Caki2 (cell line): ENCODE measurements around the gene ADCY5. TPM values are rescaled to one million over a fixed set of nuclear protein-coding genes. Genes with fewer than 3 reads are reported as not detected.

ENCODE experiments used
- DNase-seq: peaks from one replicate; pipeline ENCODE4 v3.0.0-alpha.2; 2015; ENCODE audit warnings: low read depth
- in situ Hi-C: cut with HindIII; loops from 2 replicates; pipeline ENCODE4 v1.10.0; 2016; ENCODE audit warnings: low sequenced_read_pairs, low pct_unique_long_range_greater_than_20kb, mixed read lengths
- total RNA-seq: library from RNA; depleted of rRNA; stranded (reverse); fragments of >200 nt; shearing (Covaris generic); gene quantifications from 2 replicates; pipeline ENCODE4 v1.2.3, GENCODE V29; 2014; ENCODE audit warnings: low replicate concordance

ADCY5 gene
- total RNA-seq, 1 experiment from 2014 or later = 5.9 TPM

DNA sequence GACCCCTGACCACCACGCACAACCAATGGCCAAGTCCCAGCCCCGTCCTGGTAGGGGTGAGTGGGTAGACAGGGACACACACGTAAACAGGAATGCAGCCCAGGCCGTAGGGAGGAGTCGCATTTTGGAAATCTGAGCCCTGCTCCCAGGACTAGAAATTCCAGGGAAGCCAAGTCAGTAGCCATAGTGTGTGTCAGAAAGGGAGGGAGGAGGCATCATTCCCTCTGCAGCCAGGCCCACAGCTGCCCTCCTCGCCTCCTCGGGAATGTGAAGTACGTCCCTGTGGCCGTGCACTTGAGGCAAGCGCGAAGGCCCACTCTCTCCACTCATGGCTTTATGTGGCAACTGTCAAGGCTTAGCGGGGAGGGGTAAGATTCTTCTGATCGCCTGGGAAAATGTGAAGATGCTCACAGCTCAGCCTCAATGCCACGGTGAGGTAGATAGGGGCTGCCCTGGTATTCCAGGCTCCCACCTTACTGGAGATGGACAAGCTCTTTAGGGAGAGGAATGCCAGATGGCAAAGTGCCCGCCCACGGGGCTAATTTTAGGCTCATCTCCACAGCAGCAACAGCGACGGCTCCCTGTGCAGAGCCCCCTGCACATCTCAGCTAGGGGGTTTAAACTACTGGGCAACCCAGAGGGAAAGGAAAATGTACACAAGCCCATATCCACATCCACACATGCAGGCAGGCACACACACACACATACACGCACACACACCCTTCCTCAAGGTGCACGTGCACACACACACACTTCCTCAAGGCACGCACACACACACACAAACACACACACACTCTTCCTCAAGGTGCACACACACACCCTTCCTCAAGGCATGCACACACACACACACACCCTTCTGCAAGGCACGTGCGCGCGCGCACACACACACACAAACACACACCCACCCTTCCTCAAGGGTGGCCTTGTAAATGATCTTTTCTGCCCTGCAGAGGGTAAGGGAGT lies 65.5 kb downstream of the ADCY5 start:
- in situ Hi-C loops = no loop called here
- no peak for DNase-seq

DNA sequence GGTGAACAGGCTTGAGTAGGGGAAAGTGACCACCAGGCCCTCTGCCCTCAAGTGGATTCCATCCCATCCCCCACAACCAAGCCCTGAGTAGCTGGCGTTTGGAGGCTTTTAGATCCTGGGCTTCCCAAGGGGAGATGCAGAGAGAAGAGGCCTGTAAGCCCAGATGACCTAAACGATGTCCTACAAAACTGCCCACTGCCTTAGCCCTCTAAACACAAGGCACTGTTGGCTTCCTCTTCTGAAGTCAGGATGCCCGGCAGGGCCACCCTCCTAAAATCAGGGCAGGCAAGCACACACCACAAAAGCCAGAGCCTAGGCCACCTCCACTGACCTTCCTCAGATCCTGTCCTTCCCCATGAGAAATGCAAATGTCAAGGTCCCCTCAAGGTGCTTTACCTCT lies 68.6 kb downstream of the ADCY5 start:
- DNase-seq = no peak
- in situ Hi-C loops = no loop called here

DNA sequence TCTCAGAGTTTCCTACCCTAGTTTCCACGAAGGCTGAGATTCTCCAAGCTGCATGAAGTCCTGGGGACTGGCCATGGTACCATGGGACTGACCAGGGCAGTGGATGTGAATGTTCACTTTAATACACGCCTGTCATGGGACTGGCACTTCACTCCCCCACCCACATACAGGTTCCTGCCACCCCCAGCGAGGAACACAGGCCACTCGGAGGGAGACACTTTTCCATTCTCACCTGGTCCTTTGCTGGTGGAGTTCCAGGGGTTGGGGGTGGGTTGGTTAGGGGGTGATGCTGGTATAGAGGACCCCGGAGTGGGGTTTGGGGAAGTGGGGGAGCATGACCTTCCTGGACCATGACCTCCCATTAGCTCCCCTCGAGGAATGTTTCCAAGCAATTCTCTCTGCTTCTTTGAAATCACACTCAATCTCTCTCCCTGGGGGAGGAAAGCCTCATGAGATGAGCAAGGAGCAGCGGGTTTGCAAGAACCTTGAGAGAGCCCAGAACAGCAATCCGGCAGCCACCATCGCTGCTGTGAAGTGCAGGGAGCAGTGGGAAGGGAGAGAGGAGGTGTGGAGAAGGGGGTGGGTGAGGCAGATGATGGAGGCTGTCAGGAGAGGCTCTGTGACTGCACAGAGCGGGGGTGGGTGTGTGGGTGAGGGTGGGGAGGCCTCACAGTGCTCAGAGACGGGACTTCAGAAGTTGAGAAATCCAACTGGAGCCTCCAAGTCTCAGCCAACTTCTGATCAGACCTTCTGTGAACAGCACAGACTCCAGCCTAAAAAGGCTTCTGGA lies 69.7 kb downstream of the ADCY5 start:
- in situ Hi-C loops = no loop called here
- no peak for DNase-seq

DNA sequence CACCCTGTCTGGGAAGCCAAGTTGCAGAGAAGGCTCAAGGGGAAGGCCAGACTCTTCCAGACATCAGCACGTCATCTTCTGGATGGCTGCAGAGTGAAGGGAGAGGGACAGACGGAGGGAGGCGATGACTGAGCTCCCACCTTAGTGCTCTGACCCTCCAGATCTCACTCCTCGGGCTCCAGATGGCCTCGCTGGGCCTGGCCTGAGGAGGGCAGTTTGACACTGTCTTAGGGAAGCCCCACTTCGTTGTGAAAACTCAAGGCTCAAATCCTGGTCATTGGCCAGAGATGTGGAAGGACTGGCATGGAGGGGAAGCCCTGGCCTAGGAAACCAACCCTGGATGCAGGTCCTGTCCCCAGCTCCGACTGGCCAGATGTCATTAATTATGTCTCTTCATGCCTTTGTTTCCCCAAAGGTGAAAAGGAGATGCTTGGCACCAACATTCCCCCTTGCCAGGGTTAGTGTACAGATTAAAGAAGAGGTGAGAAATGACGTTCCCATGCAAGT lies 70.4 kb downstream of the ADCY5 start:
- in situ Hi-C loops = no loop called here
- no peak for DNase-seq

DNA sequence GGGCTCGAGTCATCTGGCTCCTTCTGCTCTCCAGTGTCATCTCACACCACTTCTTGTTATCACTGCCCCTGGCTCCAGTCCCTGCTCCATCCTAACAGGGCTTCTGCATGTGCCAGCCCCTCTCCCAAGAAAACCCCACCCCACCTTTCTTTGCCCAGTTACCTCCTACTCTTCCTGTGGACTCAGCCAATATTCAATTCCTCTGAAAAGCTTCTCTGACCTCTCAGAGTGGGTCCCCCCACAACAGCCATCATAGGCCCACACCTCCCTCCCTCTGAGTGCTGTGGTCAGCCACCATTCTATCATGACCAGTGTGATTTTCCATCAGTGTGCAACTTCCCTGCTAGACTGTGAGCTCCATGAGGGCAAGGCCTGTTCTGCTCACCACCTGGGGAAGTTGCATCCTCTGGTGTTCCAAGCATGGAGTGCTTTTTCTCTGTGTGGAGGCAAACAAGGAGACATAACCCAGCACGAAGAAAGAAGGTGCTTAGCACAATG lies 71.6 kb downstream of the ADCY5 start:
- in situ Hi-C loops = no loop called here
- DNase-seq = no peak

DNA sequence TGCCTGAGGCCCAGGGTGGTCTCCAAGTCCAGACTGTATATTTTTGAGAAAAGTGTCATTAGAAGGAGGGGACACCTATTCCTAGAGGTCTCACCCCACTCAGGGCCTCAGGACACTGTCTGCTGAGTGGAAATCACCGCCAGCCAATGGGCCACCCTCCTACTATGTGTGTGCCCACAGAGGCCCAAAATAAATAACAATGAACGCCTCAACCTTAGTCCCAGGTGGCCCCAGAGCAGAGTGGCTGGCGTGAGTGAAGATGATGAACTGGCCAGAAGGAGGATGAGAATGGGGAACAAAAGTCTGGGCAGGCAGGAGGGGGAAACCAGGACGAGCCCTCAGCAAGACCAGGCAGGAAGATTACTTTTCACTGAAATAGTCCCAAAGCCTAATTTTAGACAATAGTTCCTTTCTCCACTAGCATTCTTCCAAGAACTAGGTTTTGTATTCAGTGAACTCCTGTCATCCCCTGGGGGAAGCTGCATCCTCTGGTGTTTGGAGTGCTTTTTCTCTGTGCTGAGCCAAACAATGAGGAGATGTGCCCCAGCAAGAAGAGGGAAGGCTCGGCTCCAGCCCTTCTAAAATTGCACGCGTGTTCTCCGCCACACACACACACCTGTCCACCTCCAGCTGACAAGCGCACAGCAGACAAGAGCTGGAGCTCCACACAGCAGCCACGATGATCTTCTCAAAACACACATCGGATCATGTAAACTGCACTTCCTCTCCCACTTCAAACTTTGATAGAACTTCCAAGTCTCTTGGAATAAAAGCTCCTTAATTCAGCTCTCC lies 72.2 kb downstream of the ADCY5 start:
- in situ Hi-C loops = no loop called here
- no peak for DNase-seq

DNA sequence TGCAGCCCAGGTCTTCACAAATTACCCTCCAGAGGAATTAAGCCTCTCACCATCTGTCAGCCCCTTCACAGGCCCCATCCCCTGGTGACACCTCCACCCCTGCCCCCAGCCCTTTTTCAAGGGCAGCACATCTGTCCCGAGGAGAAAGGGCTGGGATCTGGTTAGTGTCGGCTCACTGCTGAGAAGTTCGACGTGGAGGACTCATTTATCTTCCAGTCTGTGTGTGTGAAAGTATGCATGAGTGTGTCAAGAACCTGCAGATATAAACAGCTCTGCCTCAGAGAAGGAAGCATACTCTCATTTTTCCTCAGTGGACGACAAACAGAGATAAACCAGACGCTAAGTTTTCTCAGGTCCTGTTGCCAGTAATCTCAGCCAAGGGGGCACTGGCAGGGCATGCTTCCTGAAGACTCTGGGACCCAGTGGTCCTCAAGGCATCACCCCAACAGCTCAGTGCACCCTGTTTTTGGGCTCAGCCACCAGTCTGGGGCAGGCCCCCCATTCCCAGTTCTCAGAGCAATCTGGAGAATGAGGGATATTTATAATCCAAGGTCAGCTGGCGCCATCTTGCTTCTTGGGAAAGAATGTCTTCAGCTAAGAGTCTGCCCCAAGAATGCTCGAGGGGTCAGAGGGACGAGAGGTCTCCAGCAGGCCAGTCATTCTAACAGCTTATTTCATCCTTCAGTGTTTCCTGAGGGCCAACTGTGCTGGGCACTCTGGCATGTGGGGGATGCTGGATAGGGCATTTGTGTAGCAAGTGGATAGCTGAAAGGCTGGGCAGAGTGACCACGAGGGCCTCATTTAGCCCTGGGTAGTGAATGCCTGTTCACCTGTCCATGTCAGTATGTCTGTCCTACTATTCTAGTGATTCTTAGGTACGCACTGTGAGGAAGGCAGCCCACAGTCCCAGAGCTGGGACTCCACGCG lies 73.6 kb downstream of the ADCY5 start:
- no peak for DNase-seq

DNA sequence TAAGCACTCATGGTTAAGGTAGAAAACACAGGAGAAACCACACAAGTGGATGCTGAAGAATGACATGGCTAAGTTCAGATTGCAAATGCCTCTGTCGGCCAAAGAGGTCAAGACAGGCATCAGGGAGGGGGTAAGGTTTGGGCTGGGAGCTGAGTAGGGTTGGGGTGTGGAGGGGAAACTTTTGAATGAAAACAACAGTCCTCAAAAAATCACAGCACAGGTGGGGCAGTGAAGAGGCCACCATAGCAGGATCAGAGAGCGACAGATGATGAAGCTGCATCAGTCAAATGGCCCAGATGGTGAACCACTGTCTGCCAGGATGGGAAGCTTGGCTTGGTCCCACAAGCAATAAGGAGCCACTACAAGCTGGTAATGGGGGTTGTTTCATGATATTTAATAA lies 74.9 kb downstream of the ADCY5 start:
- in situ Hi-C loops = no loop called here
- DNase-seq = no peak

More for the DNA sequence above, 73.6 kb downstream of the ADCY5 start:
- in situ Hi-C loops = no loop called here

DNA sequence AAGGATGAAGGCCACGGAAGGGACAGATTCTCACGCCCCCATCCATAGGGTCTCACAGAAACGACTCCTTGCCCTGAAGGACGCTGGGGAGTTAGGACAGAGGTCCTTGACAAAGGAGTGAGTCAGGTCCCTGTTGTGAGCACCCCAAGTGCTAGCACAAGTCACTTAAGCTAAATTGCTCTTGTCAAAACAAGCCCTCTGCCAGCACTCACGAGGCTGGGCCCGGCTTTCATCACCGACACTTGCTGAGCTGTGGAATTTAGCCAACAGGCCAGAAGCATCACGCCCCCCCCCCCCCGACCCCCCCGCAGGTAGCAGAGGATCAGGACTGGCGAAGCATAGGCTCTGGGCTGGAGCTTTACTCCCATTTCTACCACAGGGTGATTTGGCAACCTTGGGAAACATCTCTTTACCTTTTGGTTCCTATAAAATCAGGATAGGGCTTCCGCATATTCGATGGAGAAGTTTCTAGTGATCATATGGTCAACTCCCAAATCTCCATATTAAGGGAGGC lies 75.4 kb downstream of the ADCY5 start:
- in situ Hi-C loops = no loop called here
- no peak for DNase-seq

DNA sequence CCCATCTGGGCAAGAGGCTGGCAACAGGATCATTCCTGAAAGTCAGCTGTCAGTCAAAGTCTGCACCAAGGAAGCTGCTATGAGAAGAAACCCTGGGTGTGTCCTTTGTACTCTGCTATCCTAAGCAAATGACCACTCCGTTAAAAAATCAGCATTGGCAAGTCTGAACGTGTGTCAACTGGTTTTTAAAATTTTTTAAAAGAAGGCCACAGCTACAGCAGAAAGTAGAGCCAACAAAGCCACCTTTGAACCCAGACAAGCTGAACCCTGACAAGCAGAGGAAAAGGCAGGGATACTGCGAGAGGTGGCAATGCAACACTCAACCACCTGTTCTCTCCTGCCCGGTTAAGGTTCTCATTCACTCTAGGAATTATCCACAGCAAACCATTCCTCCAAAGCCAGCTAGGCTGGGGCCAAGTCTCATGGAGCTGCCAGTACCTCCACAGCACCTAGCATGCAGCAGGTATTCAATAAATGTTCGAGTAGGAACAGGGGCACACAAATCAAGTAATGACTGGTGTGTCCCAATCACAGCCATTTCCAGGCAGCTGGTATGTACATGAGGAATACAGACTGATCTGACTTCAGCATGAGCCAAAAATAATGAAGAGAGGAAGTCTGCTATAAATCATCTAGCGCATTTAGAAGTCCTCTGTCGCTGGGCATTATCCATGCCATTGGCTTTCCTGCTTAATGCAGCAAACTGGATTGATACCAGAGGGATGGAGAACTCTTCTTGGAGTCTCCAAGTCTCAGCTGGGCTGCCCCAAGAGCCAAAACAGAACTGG lies 76.0 kb downstream of the ADCY5 start:
- in situ Hi-C loops = no loop called here

DNA sequence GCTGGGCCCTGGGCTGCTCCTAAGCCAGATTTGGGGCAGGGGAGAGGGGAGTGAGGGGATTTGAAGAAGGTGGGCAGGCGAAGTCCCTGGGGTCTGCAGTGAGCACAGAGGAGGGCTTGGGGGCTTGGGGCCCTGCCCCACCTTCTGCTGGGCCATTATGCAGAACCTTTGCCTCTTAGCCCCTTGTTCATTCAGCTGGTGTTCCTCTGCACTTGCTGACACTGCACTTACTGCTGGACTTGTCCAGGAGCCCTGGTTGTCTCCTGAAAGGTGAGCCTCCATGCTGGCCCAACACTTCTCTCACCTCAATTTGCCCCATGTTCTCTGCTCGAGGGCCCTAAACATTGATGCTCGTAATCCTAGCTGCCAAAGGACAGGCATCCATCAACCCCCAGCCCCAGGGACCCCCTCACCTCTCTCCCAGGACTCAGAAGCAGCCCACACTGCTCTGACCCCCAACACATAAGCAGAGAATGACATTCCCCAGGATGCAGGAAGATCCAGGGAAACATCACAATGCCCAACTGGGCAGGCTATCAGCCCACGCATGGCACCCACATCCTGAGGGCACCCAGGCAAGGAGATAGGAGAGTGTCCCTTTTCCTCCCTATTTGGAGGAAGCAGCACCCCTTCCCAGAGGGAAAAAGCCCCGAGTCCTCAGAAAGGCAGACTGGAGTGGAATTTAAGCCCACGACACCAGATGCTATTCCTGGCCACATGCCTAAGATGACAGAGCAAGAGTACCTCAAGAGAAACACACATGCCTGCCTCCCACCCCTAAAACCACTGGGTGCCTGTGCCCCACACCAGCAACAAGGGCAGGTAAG lies 76.8 kb downstream of the ADCY5 start:
- in situ Hi-C loops = no loop called here
- DNase-seq = no peak

More for the DNA sequence above, 76.0 kb downstream of the ADCY5 start:
- no peak for DNase-seq

DNA sequence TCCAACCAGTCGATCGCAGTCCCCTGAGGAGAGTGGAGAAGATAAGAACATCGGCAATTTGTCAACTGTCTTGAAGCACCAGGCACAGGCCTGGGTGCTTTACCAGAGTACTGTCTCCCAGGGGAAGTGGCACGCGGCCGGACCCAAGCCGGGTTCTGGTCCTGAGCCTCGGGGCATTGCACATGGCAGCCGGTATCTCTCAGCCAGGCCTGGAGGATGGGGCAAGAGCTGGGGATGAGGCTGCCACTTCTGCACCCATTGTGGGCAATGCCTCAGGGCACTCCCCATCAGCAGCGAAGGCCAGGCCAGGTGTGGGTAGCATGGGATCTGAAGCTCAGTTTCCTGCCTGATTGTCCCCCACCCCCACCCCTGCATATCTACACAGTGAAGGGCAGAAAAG lies 77.5 kb downstream of the ADCY5 start:
- in situ Hi-C loops = no loop called here
- no peak for DNase-seq

DNA sequence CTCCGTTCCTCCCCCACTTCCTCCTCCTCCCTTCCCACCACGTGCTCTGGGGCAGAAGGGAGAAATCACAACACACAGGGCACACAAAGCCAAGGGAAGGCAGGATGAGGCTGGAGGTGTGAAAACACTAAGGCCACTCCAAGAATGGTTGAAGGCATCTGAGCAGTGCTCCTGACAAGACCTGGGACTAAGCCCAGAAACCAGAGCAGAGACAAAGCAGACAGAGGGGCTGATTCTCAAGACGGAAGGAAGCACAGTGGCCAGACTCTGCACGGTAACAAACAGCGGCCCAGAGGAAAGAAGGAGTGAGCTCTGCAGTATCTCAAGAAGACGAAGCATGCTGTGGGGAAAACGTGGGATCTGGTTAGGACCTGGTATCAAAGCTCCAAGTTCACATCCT lies 78.1 kb downstream of the ADCY5 start:
- in situ Hi-C loops = no loop called here
- no peak for DNase-seq

DNA sequence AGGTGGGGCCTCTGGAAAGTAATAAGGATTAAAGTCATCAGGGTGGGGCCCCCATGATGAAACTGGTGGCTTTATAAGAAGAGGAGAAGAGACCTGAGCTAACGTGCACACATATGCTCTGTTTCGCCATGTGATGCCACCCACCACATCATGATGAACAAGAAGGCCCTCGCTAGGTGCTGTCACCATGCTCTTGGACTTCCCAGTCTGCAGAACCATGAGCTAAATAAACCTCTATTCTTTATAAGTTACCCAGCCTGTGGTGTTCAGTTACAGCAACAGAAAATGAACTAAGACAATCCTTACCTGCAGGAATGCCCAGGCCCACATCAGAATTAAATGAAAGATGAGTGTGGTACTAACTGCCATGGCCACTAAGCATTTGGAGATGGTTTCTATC lies 79.8 kb downstream of the ADCY5 start:
- DNase-seq = no peak
- in situ Hi-C loops = no loop called here

DNA sequence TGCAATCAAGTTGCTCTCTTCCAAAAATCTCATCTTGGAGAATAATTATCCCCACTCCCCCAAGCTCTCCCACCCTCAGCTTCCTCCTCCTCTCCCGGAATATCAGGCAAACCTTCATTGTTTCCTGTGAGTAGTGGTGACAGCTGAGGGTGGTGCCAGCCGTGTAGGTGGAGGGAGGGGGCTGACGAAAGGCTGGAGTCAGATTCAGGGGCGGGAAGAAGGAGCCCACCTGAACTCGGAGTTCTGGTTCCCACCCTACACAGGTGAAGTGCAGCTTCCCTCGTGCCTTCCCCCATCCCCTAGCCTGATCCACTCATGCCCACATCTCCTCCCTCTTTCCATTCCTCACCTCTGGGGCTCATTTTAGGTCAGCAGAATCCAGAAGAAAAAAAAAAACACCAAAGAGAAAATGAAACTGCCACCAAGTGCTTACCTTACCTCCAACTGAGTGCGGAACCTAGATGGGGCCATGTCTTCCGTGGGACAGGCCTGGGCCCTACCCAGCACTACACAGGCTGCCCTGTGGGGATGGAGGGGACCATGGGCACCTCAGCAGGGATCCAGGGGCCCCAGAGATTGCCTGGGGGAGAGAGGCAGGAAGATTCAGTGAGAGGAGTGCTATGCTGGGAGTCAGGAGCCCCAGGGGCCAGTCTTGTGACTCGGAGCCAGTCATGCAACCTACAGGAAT lies 81.3 kb downstream of the ADCY5 start:
- no peak for DNase-seq
- in situ Hi-C loops = no loop called here
